Cerebellar nuclear complex (tissue), 1 donor: ENCODE measurements around the gene GATA3.
"Not testable (repeated sequence)": the region's sequence is repeated elsewhere in the genome, so short reads cannot be mapped to it uniquely, and the experiment has no call there.

ENCODE experiments used
- DNase-seq, 2 experiments: peaks; one replicate each; lab custom pipeline; 2025; lab: John Stamatoyannopoulos, UW

Gene GATA3

GRCh38 chr10:8054494-8055407, at the start of gene GATA3:
Gene GATA3, plus strand, starts transcription at chr10:8054688. Its CDS starts 968 bp downstream, at chr10:8055656.
- DNase-seq, result no peak

- no peak for DNase-seq
Observed at GRCh38 chr10:8006274-8006999, 48.1 kb upstream of the GATA3 start.

DNA sequence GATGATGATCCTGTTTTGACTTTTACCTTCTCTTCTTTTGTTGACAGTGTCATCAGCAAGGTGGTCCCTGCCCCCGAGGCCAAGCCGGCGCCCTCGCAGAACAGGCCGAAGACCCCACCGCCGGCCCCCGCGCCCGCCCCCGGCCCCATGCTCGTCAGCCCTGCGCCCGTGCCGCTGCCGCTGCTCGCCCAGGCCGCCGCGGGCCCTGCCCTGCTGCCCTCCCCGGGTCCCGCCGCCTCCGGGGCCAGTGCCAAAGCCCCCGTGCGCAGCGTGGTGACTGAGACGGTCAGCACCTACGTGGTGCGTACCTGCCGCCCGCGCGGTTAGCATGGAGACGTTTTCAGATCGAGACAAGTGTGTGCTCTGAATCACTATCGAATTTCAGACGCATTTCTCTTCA, 45.5 kb upstream of the GATA3 start:
- no peak for DNase-seq

DNA sequence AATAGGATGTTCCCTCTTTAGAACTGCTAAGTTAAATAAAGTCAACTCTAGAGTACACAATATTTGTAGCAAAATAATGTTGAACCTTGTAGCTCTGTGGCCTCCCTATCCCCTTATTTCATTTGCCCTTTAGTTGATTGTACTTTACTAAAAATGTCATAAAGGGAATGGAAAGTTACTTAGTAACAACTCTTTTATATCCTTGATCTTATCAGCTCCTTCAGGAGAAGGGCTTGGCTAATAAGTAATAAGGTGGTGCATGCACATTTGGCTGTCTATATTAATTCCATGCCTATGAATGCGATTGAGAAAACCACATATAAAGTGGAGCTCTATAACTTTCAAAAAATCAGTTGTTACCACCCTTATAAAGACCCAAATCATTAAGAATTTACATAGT, 41.5 kb upstream of the GATA3 start:
- no peak for DNase-seq

- no peak for DNase-seq
Observed at GRCh38 chr10:8013619-8014018, 40.9 kb upstream of the GATA3 start.

DNA sequence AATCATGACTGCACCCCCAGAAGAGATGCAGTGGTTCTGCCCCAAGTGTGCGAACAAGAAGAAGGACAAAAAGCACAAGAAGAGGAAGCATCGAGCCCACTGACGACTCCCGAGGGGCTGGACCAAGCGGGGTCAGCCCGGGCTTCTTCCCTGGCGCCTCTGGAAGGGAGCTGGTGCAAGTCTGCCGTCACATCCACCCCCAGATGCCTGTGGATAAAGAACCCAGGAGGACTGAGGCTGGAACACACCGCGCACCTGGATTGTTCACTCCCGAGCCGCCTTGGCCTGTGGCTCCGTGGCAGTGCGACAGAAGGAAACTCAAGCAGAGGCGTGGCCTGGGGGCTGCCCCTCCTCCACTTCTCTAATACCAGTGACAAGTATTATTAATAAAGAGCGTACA, 39.8 kb upstream of the GATA3 start:
- DNase-seq, result no peak

- no peak for DNase-seq
Observed at GRCh38 chr10:8017277-8017676, 37.2 kb upstream of the GATA3 start.

- no peak for DNase-seq
Observed at GRCh38 chr10:8023321-8023720, 31.2 kb upstream of the GATA3 start.

GRCh38 chr10:8023851-8024250, 30.6 kb upstream of the GATA3 start:
- DNase-seq, result no peak

DNA sequence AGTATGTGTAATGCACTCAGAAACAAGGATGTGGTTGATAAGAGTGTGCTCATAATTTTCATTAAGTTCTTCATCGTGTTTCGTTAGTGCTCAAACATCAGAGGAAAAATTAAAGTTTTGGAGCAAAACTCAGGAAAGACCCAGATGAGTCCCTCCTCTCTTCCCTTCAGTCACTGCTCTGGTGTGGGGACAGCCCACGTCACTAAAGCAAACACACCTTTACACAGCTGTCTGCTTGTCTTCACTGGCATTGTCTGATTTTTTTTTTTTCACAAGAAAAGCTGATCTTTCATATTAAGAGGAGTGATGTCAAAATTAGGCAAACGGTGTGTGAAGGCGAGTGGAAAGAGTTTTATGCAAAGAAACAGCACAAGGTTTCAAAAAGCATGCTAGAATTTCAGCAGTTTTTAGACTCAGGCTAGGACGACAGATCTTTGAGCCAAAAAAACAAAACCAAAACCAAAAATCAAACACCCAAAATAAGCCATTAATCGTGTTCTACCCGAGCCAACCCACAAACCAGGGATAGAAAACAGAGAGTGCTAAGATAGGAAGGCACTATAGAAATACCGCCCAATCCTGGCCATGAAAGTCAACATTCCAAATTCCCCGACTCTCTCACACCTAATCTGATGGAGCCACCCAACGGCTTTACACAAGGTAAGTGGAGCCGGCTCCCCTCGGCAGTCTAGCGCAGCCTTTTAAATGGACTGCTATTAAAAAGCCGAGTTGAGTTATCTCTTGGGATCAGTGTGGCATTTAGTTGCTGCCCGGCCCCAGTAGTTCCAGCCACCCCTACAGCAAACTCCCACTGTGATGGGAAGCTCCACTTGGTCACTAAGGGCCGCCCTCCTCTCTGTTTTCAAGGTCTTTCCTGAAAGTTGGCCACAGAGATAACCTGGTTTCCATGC, 27.9 kb upstream of the GATA3 start:
- DNase-seq, result no peak

GRCh38 chr10:8031211-8031610, 23.3 kb upstream of the GATA3 start:
- not testable (repeated sequence) for DNase-seq

GRCh38 chr10:8032558-8032957, 21.9 kb upstream of the GATA3 start:
- DNase-seq, result no peak

DNA sequence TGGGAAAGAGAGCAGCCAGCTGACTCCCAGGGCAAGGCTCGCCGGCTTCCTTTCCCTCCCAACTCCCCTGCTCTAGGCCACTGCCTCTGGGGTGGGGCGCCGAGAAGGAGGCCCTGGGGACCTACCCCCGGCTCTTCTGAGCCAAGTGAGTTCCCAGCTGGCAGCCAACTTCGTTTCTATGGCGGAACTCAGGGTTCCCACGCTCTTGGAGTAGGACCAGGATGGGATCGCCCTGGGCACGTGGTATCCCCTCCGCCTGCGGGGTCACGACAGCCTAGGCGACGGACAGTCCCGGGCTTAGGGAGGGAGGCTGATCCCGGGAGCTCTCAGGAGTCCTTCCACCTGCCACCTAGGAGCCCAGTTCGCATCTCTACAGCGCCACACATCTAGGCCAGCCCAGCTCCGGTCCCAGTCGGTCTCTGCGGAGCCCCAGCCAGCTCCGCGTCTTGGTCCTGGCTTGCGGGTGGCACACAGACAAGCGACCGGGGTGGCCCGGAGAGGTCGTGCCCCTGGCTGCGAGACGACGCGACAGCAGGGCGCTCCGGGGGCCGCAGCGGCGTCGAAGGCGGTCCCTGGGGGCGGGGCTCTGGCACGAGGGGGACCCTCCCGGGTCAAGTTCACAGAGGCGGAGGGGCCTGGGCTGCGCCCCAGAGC, 20.5 kb upstream of the GATA3 start:
- no peak for DNase-seq

GRCh38 chr10:8034466-8035005, 20.0 kb upstream of the GATA3 start:
- DNase-seq, result no peak

DNA sequence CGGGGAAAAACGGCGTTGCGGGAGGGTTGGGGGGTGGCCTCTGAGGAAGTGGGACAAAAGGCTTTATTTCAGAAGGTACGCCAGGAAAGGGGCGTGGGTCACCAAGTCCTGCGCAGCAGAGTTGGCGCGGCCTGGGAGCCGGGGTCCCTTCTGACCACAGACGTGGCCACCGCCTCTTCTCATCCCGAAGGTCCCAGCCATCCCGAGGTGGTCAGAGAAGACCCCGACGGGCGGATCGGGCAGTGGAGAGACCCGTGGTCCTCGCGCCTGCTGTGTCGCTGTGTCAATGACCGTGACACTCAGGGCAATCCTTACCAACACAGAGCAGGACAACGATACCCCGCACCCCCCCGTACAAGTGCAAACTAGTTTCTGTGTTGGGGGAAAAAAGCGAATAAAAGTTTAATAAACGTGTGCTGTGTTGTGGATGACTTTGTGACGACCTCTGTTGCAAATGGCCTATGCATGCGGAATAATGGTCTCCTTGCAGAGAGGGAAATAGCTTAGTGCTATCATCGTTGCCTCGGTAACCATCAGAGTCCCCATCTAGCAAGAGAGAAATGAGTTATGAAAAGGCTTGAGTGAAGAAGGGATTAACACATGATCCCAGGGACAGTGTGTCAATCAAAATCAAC, 19.4 kb upstream of the GATA3 start:
- no peak for DNase-seq

- DNase-seq, result no peak
Observed at GRCh38 chr10:8035641-8036470, 18.6 kb upstream of the GATA3 start.

DNA sequence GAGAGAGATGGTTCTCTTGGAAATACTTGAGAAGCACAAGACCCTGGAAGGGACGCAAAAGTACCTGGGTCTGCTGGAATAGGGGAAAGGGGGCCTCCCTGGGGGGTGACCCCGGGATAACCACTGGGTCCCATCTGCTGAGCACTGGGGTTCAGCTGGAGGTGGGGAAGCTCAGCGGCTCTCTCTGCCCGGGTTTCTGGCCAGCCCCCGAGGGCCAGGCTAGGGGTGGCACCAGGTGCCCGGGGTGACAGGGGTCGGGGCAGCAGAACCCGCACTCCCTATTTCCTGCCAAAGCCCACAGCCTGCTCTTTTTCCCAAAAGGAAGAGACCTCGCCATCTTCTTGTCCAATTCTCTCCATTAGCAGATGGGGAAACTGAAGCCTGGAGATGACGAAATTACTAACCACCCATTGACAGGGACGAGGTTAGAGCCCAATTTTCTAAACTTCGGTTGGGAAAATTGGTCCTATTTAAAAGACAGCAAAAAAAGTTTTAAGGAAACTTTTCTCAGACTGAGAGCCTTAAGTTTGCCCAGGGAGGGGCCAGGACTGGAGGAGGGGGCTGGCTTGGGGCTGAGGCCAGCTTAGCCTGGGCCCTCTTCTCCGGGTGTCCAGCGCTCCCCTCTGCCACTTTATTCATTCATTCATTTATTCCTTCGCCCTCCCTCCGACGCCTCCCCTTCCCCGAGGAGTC, 17.8 kb upstream of the GATA3 start:
- no peak for DNase-seq

DNA sequence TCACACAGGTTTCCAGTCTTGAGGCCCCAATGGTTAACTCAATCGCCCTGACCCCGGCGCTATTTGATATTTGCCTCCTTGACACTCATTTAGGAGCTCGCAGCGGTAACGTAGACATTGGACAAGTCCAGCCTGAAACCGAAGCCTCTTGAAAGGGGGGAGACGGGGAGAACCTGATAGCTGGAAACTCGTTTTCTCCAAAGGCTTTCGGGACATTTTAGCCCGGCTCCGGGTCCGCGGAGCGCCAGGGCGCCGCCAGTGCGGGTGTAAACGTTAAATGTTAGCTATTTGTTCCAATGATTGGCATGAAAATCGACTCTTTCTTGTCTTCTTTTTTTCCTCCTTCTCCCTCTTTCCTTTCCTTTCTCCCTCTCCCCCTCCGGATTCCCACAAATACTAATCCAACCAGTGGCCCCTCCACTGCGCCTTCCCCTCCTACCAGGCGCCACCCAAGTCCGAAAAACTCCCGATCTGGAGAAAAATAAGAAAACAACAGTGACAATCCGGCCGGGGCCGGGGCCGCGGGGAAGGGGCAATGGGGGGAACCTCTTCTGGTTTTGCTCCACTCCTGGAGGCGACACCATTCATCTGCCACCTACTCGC, 17.2 kb upstream of the GATA3 start:
- no peak for DNase-seq
